GM12873 (cell line): ENCODE results near the gene KIAA1328.

Experiments used
- TF ChIP-seq, protein P1 (sequence below): IDR thresholded peaks from 2 replicates; pipeline ENCODE4 v1.5.1; 2012; ENCODE audit warnings: low read depth, mild to moderate bottlenecking, moderate library complexity, low read length, control low read depth; ENCODE audit not compliant: insufficient read depth; ENCODE audit errors: missing control alignments

The KIAA1328 gene

DNA sequence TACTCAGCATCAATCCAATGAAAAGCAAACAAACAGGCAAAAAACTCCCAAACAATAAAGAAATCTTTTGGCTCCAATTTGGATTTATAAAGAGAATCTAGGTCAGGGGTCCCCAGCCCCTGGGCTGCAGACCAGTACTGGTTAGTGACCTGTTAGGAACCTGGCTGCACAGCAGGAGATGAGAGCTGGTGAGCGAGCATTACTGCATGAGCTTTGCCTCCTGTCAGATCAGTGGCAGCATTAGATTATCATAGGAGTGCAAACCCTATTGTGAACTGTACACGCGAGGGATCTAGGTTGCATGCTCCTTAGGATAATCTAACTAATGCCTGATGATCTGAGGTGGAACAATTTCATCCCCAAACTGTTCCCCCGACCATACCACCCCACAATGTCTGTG lies 102.2 kb downstream of the KIAA1328 start:
- TF ChIP-seq, protein P1, sequence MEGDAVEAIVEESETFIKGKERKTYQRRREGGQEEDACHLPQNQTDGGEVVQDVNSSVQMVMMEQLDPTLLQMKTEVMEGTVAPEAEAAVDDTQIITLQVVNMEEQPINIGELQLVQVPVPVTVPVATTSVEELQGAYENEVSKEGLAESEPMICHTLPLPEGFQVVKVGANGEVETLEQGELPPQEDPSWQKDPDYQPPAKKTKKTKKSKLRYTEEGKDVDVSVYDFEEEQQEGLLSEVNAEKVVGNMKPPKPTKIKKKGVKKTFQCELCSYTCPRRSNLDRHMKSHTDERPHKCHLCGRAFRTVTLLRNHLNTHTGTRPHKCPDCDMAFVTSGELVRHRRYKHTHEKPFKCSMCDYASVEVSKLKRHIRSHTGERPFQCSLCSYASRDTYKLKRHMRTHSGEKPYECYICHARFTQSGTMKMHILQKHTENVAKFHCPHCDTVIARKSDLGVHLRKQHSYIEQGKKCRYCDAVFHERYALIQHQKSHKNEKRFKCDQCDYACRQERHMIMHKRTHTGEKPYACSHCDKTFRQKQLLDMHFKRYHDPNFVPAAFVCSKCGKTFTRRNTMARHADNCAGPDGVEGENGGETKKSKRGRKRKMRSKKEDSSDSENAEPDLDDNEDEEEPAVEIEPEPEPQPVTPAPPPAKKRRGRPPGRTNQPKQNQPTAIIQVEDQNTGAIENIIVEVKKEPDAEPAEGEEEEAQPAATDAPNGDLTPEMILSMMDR = no peak

DNA sequence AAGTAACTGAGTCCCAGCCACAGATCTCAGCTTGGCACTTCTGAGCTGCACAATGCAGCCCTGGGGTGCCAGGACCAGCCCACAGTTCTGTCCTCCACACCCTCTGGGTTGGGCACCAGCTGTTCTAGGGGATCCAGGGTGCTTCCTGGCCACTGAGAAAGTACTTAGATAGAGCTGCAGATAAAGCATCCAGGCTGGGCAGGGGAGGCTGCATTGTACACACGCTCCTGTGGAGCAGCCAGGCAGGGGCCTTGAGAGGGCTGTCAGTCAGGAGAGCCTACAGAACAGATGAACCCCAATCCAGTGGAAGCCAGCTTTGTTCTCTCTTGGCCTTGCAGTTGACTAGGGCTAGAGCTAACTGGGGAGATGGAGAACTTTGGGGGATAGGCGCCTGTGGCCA lies 104.6 kb downstream of the KIAA1328 start:
- TF ChIP-seq, protein P1 = no peak

DNA sequence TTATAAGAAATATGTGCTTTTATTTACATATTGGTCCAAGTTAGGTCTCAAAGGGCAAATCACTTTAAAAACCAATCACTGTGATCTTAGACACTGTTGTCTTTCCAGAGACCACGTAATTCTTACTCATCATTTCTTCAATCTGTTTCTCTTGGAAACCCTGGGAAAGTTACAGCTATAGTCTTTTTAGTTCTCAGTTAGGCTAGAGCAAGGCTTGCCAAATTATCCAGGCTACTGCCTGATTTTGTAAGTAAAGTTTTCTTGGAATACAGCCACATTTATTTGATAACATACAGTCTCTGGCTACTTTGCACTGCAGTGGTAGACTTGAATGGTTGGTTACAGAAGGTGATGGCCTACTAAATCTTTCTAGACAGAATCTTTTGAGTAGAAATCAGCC lies 106.0 kb downstream of the KIAA1328 start:
- TF ChIP-seq, protein P1 = no peak

DNA sequence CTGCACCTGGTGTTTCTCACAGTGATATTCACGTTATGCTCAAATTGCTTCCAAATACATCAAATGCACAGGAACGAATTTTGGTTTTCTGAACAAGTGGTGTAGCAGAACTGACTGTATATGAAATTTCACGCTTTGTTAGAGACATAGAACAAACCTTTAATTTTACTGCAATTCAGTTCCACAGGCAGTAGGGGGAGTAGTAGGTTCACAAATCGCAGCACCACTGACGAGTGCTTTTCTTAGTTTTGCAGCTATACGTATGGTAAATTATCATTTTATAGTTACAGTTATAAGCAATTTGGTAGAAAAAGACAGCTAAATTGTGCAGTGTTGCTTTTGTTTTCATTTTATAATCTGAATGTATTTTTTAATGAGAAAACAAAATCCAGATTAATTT lies 113.3 kb downstream of the KIAA1328 start:
- TF ChIP-seq, protein P1 = peak; percentile 72

DNA sequence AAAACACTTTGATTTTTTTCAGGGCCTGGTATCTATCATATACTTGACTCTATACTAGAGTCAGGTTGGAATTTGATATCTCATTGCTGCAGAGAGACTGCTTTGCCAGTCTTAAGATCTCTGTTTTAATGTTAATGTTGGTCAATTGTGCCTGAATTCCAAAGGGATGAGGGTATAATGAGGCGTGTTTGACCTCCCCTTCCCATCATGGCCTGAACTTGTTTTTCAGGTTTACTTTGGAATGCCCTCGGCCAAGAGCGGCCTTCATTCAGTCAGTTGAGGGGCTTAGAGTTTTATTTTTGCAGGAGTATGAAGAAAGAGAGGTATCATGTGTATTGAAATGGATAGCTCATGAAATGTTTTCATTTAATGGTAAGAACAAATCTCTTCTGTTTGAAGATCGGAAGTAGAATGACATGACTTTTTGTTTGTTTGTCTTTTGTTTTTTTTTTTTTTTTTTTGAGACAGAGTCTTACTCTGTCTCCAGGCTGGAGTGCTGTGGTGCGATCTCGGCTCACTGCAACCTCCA lies 119.0 kb downstream of the KIAA1328 start:
- TF ChIP-seq, protein P1 = no peak

DNA sequence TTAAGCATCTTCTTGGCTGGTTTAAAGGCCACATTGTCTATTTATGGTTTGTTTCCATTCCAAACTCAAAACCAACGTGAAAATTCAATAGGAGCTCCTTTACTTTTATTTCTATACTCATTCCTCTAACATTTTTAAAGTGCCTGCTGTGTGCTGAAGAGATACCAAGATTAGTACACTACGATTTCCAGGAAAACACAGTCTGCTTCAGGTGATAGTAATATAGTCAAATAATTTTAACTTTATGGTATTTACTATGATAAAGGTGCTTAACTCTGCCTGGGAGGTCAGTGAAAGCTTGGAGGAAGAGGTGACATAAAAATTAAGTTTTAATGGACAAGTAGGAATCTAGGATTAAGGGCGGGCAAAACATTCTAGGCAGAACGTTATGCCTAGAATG lies 121.4 kb downstream of the KIAA1328 start:
- TF ChIP-seq, protein P1 = no peak

DNA sequence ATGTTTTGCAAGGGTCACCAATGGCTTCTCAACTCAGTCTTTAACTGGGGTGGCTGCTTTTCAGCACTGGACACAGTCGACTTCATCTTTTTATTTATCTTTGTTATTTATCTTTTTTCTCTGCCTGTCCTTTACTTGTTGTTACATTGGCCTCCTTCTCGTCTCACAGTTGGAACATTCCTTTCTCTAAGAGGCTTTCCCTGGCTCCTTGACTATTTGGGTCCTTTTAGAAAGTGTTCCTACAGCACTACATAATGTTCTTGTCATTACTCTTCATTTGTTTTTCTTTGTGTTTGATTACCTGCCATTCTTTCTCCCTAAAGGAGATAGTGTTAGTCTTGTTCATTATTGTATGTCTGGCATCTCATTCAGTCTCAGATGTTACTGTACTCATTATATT lies 122.0 kb downstream of the KIAA1328 start:
- TF ChIP-seq, protein P1 = no peak
